GM12891 (cell line): ENCODE measurements around the gene HMGN1.

ENCODE experiments used
- POLR2A ChIP-seq: IDR thresholded peaks from 2 replicates; pipeline ENCODE4 v1.6.1; 2011; ENCODE audit warnings: low read depth, low read length, control low read depth
- POLR2AphosphoS5 ChIP-seq: IDR thresholded peaks from 2 replicates; pipeline ENCODE4 v1.6.1; 2011; ENCODE audit warnings: low read depth, low read length, control low read depth
- POU2F2 ChIP-seq: IDR thresholded peaks from 2 replicates; pipeline ENCODE4 v1.6.1; 2011; ENCODE audit warnings: low read depth, mild to moderate bottlenecking, control low read depth, low read length, moderate library complexity
- TAF1 ChIP-seq: IDR thresholded peaks from 2 replicates; pipeline ENCODE4 v1.6.1; 2011; ENCODE audit warnings: low read depth, low read length, control low read depth

DNA sequence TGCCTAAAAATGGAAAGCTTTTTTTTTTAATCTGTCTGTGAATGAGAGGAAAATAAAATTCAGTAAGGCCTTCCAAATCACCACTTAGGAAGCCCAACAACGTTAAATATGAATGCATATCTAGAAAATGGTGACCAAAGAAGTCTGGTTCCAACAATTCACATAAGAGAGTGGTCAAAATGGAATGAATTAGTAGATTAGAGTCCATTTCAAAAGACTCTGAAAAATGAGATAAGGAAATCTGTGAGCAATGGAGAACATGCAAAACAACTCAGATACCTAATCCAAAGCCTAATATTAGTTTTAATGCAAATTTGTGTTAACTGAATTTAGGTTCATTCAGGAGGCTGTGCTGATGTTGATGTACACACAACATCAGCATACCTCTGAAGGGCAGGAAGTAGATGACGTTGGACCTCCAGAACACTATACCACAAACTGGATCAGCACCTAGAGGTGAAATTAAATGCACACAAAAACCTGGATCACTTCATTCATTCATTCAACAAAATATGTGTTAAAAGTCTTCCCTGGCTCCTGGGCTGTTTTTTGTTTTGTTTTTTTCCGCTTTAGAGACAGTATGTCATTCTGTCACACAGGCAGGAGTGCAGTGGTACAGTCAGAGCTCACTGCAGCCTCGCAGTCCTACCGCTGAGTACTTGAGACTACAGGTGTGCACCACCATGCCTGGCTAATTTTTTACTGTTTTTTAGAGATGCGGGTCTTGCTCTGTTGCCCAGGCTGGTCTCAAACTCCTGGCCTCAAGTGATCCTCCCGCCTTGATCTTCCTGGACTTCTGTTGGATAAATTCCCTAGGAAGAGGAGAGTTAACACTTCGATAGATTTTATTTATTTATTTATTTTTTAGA lies 30.6 kb downstream of the HMGN1 start:
- TF ChIP-seq POLR2A: no peak
- TF ChIP-seq TAF1: no peak
- TF ChIP-seq POLR2AphosphoS5: no peak
- TF ChIP-seq POU2F2: no peak
